ENCODE results near the gene PTPRK.
A peak's percentile ranks its signal among the peaks of the same experiment; 100 is the strongest.

GRCh38 chr6:128519132-128519930 is 1.1 kb downstream of the PTPRK start:
- TF ChIP-seq ZSCAN5A (CRISPR knock-in tag; IDR thresholded peaks at IDR 0.05; ENCODE audit: borderline replicate concordance): no peak
- peak; percentile 10 to 44; a peak in 2 of 4 replicates for TF ChIP-seq POLR2A (IDR thresholded peaks at IDR 0.05; ENCODE audit: insufficient read depth in 1 of 2, low read depth in 2 of 2, low read length in 2 of 2)
- TF ChIP-seq ZNF292 (CRISPR knock-in tag; IDR thresholded peaks at IDR 0.05; ENCODE audit: borderline replicate concordance, low read depth): peak; percentile 57; the same call in 1 of the 2 replicates
- TF ChIP-seq RAD21 (CRISPR knock-in tag; IDR thresholded peaks at IDR 0.05): no peak
- no peak for TF ChIP-seq FOXK2 (IDR thresholded peaks at IDR 0.05)
- TF ChIP-seq POLR2AphosphoS5 (IDR thresholded peaks at IDR 0.05; ENCODE audit: low read depth, low read length): peak; percentile 46; the same call in 1 of the 2 replicates
- no peak for TF ChIP-seq ZNF75D (CRISPR knock-in tag; IDR thresholded peaks at IDR 0.05; ENCODE audit: borderline replicate concordance)

Measured in HepG2 (cell line).